ENCODE measurements around the gene PPBP. TPM values are rescaled to one million over a fixed set of nuclear protein-coding genes. Genes with fewer than 3 reads are reported as not detected.

PPBP gene
- total RNA-seq, 1 experiment from 2014 or later: not detected

DNA sequence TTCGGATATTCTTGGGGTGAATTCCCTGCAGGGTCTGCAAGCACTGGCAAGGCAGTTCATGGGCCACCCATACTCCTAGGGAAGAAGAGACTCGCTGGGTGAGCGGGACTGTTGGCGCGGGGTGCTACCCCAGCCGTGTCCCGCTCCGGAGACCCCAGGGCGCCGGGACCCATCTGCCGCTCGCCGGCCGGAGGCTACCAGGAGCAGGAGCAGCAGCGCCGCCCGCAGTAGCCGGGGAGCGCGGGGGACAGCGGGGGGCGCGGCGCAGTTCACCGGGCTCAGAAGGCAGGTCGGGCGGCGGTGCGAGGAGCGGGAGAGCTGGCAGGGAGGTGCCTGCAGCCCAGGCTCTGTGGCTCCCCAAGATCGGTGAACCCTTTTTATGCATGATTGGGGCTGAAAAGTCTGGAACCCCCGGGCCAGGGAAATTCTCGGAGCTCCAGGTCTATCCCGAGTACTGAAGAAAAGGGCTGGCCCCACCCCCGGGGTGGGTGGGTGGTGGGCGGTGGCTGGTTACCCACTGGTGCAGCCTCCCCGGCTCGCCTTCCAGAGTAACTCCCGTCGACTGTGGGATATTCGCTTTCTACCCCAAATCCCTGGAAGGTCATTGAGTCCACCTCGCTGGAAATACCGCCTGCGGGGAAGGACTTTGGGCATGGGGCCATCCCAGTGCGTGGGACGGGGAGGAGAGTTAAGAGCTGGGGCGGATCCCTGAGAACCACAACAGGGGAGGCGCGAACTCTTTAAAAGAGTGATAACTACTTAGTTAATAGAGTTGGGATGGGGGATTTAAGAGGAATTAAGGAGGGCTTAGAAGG, 43.7 kb downstream of the PPBP start:
- no peak overlapping the region for H2AFZ ChIP-seq (ENCODE audit: low read length)
- H3K36me3 ChIP-seq (ENCODE audit: insufficient read depth, low read length): no peaks in the 10 kb centered on the region
- H3K4me3 ChIP-seq (ENCODE audit: low read length): no peak overlapping the region
- DNase-seq: no peak
- no peak overlapping the region for H3K4me2 ChIP-seq (ENCODE audit: low read depth, low read length, poor library complexity, severe bottlenecking)
- H3K27me3 ChIP-seq (ENCODE audit: low read length): no peaks in the 10 kb centered on the region
- no peak overlapping the region for H3K9ac ChIP-seq (ENCODE audit: low read length)
- H3K9me3 ChIP-seq (ENCODE audit: low read length): no peaks in the 10 kb centered on the region
- no peaks in the 10 kb centered on the region for H3K9me2 ChIP-seq (replicated peaks; ENCODE audit: insufficient read depth, low read length)
- H3K79me2 ChIP-seq (ENCODE audit: low read length): no peaks in the 10 kb centered on the region
- no peak overlapping the region for H3K27ac ChIP-seq (ENCODE audit: low read length)
- H4K20me1 ChIP-seq (ENCODE audit: insufficient read depth, low read depth, low read length): no peaks in the 10 kb centered on the region
- H3K4me1 ChIP-seq (ENCODE audit: low read length): no peaks in the 10 kb centered on the region

- no peaks in the 10 kb centered on the region for H3K36me3 ChIP-seq (ENCODE audit: insufficient read depth, low read length)
- no peak overlapping the region for H3K4me3 ChIP-seq (ENCODE audit: low read length)
- DNase-seq: no peak
- H3K9me2 ChIP-seq (replicated peaks; ENCODE audit: insufficient read depth, low read length): no peaks in the 10 kb centered on the region
- no peak overlapping the region for H3K9ac ChIP-seq (ENCODE audit: low read length)
- no peaks in the 10 kb centered on the region for H3K27me3 ChIP-seq (ENCODE audit: low read length)
- no peak overlapping the region for H3K27ac ChIP-seq (ENCODE audit: low read length)
- no peak overlapping the region for H2AFZ ChIP-seq (ENCODE audit: low read length)
- no peak overlapping the region for H3K4me2 ChIP-seq (ENCODE audit: low read depth, low read length, poor library complexity, severe bottlenecking)
- H3K79me2 ChIP-seq (ENCODE audit: low read length): no peaks in the 10 kb centered on the region
- no peaks in the 10 kb centered on the region for H3K9me3 ChIP-seq (ENCODE audit: low read length)
- no peaks in the 10 kb centered on the region for H3K4me1 ChIP-seq (ENCODE audit: low read length)
- H4K20me1 ChIP-seq (ENCODE audit: insufficient read depth, low read depth, low read length): no peaks in the 10 kb centered on the region
Measured at GRCh38 chr4:73943555-73943954, 44.4 kb downstream of the PPBP start.

- Histone ChIP-seq H3K4me3 (ENCODE audit: low read length) (no peak overlapping the region), H2AFZ (ENCODE audit: low read length) (no peak overlapping the region), H3K79me2 (ENCODE audit: low read length) (no peaks in the 10 kb centered on the region), H3K36me3 (ENCODE audit: insufficient read depth, low read length) (no peaks in the 10 kb centered on the region), H3K4me2 (ENCODE audit: low read depth, low read length, poor library complexity, severe bottlenecking) (no peak overlapping the region), H3K27ac (ENCODE audit: low read length) (no peak overlapping the region), H4K20me1 (ENCODE audit: insufficient read depth, low read depth, low read length) (no peaks in the 10 kb centered on the region), H3K27me3 (ENCODE audit: low read length) (0 out of 2 replicates have a peak, but pooled peaks cover 3% of the 10 kb centered on the region), H3K4me1 (ENCODE audit: low read length) (no peaks in the 10 kb centered on the region), H3K9ac (ENCODE audit: low read length) (no peak overlapping the region), H3K9me2 (replicated peaks; ENCODE audit: insufficient read depth, low read length) (no peaks in the 10 kb centered on the region), H3K9me3 (ENCODE audit: low read length) (no peaks in the 10 kb centered on the region)
- DNase-seq: no peak
Measured at GRCh38 chr4:73936969-73937368, 51.0 kb downstream of the PPBP start.

Small RNA genes lying within 50 kb of the gene (small RNA-seq; reads per million reads assigned to genes)
- not detected for gene RN7SL218P

Other genes with a start within 250 kb of the PPBP start
- not detected in 2 replicates for gene CXCL8, start 247.6 kb downstream of the PPBP start, total RNA-seq (2014; rRNA removed; shearing (Covaris generic); ENCODE audit: low replicate concordance)
- not detected in 2 replicates for gene CXCL6, start 151.5 kb downstream of the PPBP start, total RNA-seq (2014; rRNA removed; shearing (Covaris generic); ENCODE audit: low replicate concordance)
- gene PF4V1, start 134.9 kb downstream of the PPBP start, total RNA-seq (2014; rRNA removed; shearing (Covaris generic); ENCODE audit: low replicate concordance): not detected in 2 replicates
- not detected in 2 replicates for gene CXCL1, start 118.8 kb downstream of the PPBP start, total RNA-seq (2014; rRNA removed; shearing (Covaris generic); ENCODE audit: low replicate concordance)
- gene PF4, start 6.2 kb downstream of the PPBP start, total RNA-seq (2014; rRNA removed; shearing (Covaris generic); ENCODE audit: low replicate concordance): not detected in 2 replicates
- gene CXCL5, start 10.5 kb upstream of the PPBP start, total RNA-seq (2014; rRNA removed; shearing (Covaris generic); ENCODE audit: low replicate concordance): not detected in 2 replicates
- not detected in 2 replicates for gene CXCL3, start 50.5 kb upstream of the PPBP start, total RNA-seq (2014; rRNA removed; shearing (Covaris generic); ENCODE audit: low replicate concordance)
- gene CXCL2, start 111.0 kb upstream of the PPBP start, total RNA-seq (2014; rRNA removed; shearing (Covaris generic); ENCODE audit: low replicate concordance): not detected in 2 replicates
- 10.5 and 23.6 TPM in 2 replicates for gene MTHFD2L, start 169.9 kb upstream of the PPBP start, total RNA-seq (2014; rRNA removed; shearing (Covaris generic); ENCODE audit: low replicate concordance)

Measured in Karpas-422 (cell line).